NCI-H2029 (cell line): ENCODE results near the gene RNF141.

Experiments
- DNase-seq: peaks from one replicate; lab custom pipeline; 2025; lab: John Stamatoyannopoulos, UW

The RNF141 gene

GRCh38 chr11:10522921-10523320, 18.1 kb downstream of the RNF141 start:
- no peak for DNase-seq

GRCh38 chr11:10522276-10522675, 18.7 kb downstream of the RNF141 start:
- DNase-seq, result no peak

- no peak for DNase-seq
Measured at GRCh38 chr11:10520562-10520961, 20.4 kb downstream of the RNF141 start.

DNA sequence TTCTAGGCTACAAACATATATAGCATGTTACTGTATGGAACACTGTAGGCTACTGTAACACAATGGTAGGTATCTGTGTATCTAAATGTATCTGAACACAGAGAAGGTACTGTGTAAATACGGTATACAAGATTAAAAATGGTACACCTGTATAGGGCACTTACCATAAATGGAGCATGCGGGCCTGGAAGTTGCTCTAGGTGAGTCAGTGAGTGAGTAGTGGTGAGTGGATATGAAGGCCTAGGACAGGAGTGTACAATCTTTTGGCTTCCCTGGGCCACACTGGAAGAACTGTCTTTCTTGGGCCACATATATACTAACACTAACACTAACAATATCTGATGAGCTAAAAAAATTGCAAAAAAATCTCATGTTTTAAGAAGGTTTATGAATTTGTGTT, 21.4 kb downstream of the RNF141 start:
- DNase-seq, result no peak

DNA sequence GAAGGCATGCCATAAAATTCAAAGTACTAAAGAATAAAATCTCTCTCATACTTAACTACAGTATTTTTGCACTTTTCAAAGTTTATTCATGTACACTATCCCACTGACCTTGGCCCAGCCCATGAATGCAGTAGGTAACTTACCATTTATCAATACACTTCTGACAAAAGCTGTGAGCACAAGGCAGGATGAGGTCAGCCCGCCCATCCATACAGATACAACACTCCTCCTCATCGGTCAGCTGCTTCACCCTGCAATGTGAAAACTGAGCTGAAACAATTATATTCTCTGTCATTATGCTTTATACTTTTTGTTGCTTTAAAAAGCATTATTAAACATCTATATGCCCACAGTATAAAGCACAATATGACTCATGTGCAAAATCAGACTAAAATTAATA, 22.1 kb downstream of the RNF141 start:
- no peak for DNase-seq

- no peak for DNase-seq
Measured at GRCh38 chr11:10518123-10518522, 22.9 kb downstream of the RNF141 start.

GRCh38 chr11:10515418-10515817, 25.6 kb downstream of the RNF141 start:
- no peak for DNase-seq

- no peak for DNase-seq
Measured at GRCh38 chr11:10514709-10515108, 26.3 kb downstream of the RNF141 start.

DNA sequence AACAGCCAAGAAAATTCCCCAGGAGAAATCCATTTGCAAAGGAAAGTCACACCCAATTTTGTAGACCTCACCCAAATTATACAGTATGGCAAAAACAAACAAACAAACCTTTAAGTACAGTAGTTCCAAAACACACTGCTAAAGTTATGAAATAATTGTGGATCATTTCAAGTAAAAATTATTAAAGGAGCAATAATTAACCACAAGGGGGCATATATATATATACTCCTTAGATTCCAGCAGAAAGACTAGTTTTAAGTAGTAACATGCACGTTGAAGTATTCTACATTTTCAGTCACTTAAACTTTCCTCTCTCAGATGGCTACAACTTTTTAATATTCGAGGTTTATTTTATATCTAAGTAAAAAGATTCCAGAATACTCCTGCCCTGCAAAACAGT, 26.8 kb downstream of the RNF141 start:
- DNase-seq, result no peak

- no peak for DNase-seq
Measured at GRCh38 chr11:10511181-10511621, 29.8 kb downstream of the RNF141 start.

DNA sequence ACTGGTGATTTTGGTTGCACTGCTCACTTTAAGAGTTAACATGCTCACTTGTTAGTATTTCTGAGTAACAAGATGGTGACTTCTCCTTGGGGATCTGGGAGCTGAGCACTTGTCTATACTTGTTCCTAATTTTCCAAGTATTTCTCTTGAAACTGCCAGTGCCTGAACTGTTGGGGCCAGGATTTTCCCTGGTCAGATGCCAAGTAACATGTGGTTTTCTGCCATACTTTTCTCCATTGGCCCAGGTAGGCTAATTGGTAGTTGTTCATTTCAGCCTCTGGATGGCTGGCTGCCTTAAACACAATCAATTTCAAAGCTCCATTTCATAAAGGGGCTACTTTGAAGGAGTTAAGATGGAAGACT, 35.0 kb downstream of the RNF141 start:
- no peak for DNase-seq

DNA sequence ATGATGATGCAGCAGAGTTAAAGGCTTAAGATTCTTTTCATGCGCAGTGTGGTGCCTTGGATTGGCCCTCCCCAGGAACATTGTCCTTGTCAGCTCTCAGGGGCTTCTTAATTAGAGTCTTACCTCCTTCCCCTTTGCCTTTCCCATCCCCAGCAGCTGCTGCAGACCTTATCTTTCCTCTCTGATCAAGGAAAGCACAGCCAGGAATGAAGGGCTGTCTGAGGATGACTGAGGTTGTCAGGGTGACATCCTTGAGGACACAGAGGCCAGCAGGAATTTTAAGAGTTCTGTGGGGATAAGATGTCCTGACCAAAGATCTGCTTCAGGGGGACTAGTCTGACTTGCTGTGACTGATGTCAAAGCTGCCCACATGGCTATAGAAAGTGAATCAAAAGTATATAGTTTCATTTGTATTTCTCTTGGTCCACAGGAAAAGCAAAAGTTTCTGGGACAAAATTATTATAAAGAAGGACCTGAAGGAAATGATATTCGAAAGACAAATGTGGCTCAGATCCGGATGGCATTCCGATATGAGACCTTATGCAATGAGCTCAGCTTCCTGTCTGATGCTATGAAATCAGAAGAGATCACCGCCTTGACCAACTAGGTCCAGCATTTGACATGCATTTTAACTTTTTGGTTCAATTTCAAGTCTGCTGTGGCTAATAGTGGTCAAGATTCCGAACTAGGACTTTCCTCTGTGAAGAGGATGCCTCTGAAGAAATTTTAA, 35.5 kb downstream of the RNF141 start:
- DNase-seq, result no peak

- DNase-seq, result no peak
Measured at GRCh38 chr11:10504490-10504889, 36.5 kb downstream of the RNF141 start.

GRCh38 chr11:10503777-10504480, 37.1 kb downstream of the RNF141 start:
- no peak for DNase-seq

- no peak for DNase-seq
Measured at GRCh38 chr11:10503221-10503620, 37.8 kb downstream of the RNF141 start.

DNA sequence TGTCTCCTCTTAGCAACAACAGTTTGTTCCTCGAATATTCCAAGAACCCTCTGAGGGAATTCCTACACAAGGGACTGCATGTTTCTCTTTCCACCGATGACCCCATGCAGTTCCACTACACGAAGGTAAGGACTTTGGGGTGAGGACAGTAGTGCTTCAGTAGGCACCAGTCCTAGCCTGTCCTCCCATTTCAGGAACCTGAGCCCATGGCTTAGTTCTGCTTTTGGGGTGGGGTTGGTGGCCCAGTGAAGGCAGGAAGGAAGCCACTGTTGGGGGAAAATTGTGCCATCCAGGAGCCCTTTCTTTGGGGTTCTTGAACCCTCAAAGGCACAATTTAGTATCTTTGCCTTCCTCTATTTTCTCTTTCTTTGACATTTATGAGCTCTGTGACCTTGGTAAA, 38.2 kb downstream of the RNF141 start:
- no peak for DNase-seq

- no peak for DNase-seq
Measured at GRCh38 chr11:10502065-10502680, 38.8 kb downstream of the RNF141 start.

DNA sequence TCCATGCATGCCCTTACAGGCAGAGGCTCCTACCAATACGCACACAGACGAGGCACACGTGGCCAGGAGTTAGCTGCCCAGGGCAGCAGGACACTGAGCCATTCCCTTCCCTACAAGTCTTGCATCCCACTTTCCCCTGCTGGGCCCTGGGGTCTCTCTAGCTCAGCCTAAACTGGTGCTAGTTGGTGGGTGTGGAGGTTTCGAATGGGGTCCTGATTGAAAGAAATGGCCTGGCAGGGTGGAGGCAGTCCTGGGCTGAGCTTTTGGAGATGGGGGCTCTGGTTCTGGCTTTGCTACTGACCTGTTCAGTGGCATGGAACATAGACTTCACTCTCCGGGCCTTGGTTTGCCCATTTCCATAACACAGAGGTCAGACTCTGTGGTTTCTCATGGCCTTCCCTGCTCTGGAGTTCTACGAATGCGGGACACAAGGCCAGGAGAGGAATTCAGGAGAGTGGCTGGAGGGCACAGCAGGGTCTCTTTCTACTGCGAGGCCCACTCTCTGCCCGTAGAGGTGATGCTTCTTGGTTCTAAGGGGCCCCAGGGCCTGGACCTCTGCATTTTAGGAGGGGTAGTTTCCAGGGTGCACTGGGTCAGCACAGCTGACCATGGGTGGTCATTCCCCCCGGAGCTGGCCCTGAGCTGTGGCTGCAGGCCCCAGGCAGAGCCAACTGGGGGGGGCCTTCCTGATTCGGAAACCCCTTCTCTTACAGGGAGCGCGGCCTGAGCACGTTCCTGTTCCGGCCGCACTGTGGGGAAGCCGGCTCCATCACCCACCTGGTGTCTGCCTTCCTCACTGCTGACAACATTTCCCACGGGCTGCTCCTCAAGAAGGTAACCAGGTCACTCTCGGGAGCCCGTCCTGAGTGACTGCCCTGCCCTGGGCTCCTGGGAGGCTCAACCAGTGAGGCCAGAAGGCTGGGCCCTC, 40.0 kb downstream of the RNF141 start:
- DNase-seq, result no peak

GRCh38 chr11:10499874-10500601, 40.9 kb downstream of the RNF141 start:
- no peak for DNase-seq

GRCh38 chr11:10499452-10499851, 41.5 kb downstream of the RNF141 start:
- no peak for DNase-seq

DNA sequence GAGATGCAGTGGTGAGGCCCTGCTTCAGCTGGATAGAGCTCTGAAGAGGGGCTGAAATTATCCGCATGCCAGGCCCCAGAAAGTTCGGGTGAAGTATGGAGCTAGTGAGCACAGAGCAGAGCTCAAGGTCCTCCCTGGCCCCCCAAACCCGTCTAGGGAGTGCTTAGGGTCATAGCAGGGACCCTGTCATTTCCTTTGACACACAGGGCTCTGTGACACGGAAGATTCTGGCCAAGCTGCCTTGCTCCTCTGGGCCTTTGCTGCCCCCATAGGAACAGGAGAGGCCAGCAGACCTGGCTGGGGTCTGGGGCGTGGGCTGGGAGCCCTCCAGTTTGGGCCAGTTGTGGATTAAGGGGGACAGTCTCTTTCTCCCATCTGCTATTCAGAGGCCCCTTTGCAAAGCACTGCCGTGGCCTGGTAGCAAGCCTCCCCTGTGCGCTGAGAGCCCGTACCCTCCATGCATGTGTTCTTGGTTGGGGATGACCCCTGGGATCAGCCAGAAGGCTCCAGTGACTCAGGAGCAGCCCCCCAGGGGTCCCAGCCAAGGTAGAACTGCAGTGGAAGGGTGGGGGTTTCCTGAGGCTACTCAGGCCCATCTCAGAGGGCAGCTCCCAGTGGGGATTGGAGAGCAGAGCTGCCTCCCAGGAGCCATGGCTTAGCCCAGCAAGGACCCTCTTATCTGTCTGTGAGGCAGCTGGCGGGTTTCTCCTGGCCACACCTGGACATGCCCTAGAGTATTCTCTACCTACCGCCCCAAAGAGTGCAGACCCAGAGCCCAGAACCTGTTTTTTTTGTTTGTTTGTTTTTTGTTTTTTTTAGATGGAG, 42.3 kb downstream of the RNF141 start:
- DNase-seq, result no peak
